Keratinocyte (primary cell): ENCODE measurements around the gene DLX4. TPM values are rescaled to one million over a fixed set of nuclear protein-coding genes. Genes with fewer than 3 reads are reported as not detected.

Experiments
- DNase-seq: peaks from one replicate; pipeline ENCODE4 v3.0.0-alpha.2; 2011; ENCODE audit warnings: low read depth, missing footprints, low spot score
- FAIRE-seq: peaks from 2 replicates; lab custom pipeline; 2011; peaks lifted over from hg19 to GRCh38; lab: Jason Lieb, UNC
- H2AFZ ChIP-seq: 2 replicates; pipeline ENCODE4 v1.6.0; 2012; ENCODE audit warnings: low read length, control low read depth, inconsistent platforms; ENCODE audit not compliant: control insufficient read depth
- H3K27ac ChIP-seq: 2 replicates; pipeline ENCODE4 v1.5.1; 2011; ENCODE audit warnings: low read length; ENCODE audit not compliant: control insufficient read depth, insufficient read depth
- H3K27me3 ChIP-seq: 3 replicates; pipeline ENCODE4 v1.6.0; 2011; ENCODE audit warnings: low read length; ENCODE audit not compliant: control insufficient read depth, insufficient read depth; ENCODE audit errors: extremely low read depth
- H3K36me3 ChIP-seq, 2 experiments: 2 replicates in 1 of 2; 3 replicates in 1 of 2; pipeline ENCODE4 v1.5.1; 2011; ENCODE audit warnings: low read length in 2 of 2, mild to moderate bottlenecking in 1 of 2; ENCODE audit not compliant: control insufficient read depth in 2 of 2, insufficient read depth in 2 of 2; ENCODE audit errors: extremely low read depth in 1 of 2
- H3K4me1 ChIP-seq: 3 replicates; pipeline ENCODE4 v1.5.1; 2011; ENCODE audit warnings: low read length; ENCODE audit not compliant: control insufficient read depth, insufficient read depth; ENCODE audit errors: extremely low read depth
- H3K4me2 ChIP-seq: 3 replicates; pipeline ENCODE4 v1.6.0; 2011; ENCODE audit warnings: low read depth, low read length; ENCODE audit not compliant: control insufficient read depth, insufficient read depth; ENCODE audit errors: extremely low read depth
- H3K4me3 ChIP-seq, 3 experiments: fragments of 200-600 bp in 1 of 3; sonication (generic) in 1 of 3; 2 replicates in 2 of 3; 3 replicates in 1 of 3; pipeline ENCODE4 v1.5.1; 2011 to 2016; ENCODE audit warnings: low read length in 3 of 3, mild to moderate bottlenecking in 3 of 3, control low read depth in 2 of 3, inconsistent platforms in 1 of 3, low read depth in 1 of 3, mixed read lengths in 1 of 3, mixed run types in 1 of 3, moderate library complexity in 1 of 3; ENCODE audit not compliant: control insufficient read depth in 2 of 3, insufficient read depth in 2 of 3; ENCODE audit errors: extremely low read depth in 1 of 3
- H3K79me2 ChIP-seq: 2 replicates; pipeline ENCODE4 v1.6.0; 2012; ENCODE audit warnings: low read length; ENCODE audit not compliant: control insufficient read depth, insufficient read depth
- H3K9ac ChIP-seq: 3 replicates; pipeline ENCODE4 v1.6.0; 2011; ENCODE audit warnings: low read length; ENCODE audit not compliant: control insufficient read depth, insufficient read depth; ENCODE audit errors: extremely low read depth
- H3K9me1 ChIP-seq: 3 replicates; pipeline ENCODE4 v1.6.0; 2011; ENCODE audit warnings: low read length; ENCODE audit not compliant: control insufficient read depth, insufficient read depth; ENCODE audit errors: extremely low read depth
- H3K9me3 ChIP-seq: 2 replicates; pipeline ENCODE4 v1.5.1; 2012; ENCODE audit warnings: low read depth, low read length; ENCODE audit not compliant: control insufficient read depth
- H4K20me1 ChIP-seq: 3 replicates; pipeline ENCODE4 v1.6.0; 2011; ENCODE audit warnings: low read length; ENCODE audit not compliant: control insufficient read depth, insufficient read depth; ENCODE audit errors: extremely low read depth
- CTCF ChIP-seq, 3 experiments: IDR thresholded peaks in 1 of 3; conservative IDR thresholded peaks in 1 of 3; optimal IDR thresholded peaks in 1 of 3; 2 replicates in 2 of 3; 3 replicates in 1 of 3; pipeline versions ENCODE3 to v1.5.1; 2011; ENCODE audit warnings: low read length in 3 of 3, mild to moderate bottlenecking in 3 of 3, moderate library complexity in 2 of 3, control low read depth in 1 of 3, inconsistent platforms in 1 of 3; ENCODE audit not compliant: insufficient read depth in 2 of 3; ENCODE audit errors: extremely low read depth in 1 of 3
- EZH2 ChIP-seq: IDR thresholded peaks from one replicate; pipeline ENCODE4 v1.6.1; 2012; ENCODE audit warnings: inconsistent platforms, mild to moderate bottlenecking, low read length, moderate library complexity
- dilution Hi-C: fragments of 300-500 bp; cut with MboI; formaldehyde crosslinking; loops from one replicate; pipeline ENCODE4 v1.7.0; 2020; ENCODE audit warnings: low sequenced_read_pairs; ENCODE audit not compliant: extremely low pct_ligation_motif_present
- polyA plus RNA-seq, 5 experiments: library from polyadenylated mRNA; depleted of rRNA in 3 of 5; stranded (reverse) in 3 of 5; stranded (forward) in 1 of 5; unstranded in 1 of 5; fragments of >200 nt; gene quantifications; 1 replicate in 1 of 5; 2 replicates in 3 of 5; 3 replicates in 1 of 5; pipeline versions ENCODE4 v1.2.1 to v1.2.3, GENCODE V29; 2011 to 2012; ENCODE audit warnings: missing spikeins in 2 of 5, low read depth in 1 of 5, low replicate concordance in 1 of 5

Gene DLX4
- polyA plus RNA-seq, 1 donor (not counting 4 experiments of a cell fraction or from before 2014, with no cell fraction given): 0.18 TPM

GRCh38 chr17:49928837-49929475, 40.0 kb upstream of the DLX4 start:
- Histone ChIP-seq H3K27ac (no peak overlapping the region), H3K4me1 (no peaks in the 10 kb centered on the region), H3K4me2 (no peak overlapping the region), H3K79me2 (no peaks in the 10 kb centered on the region), H3K4me3 (no peak overlapping the region), H3K36me3 (no peaks in the 10 kb centered on the region), H4K20me1 (no peaks in the 10 kb centered on the region), H3K9me1 (no peaks in the 10 kb centered on the region), H3K9ac (no peak overlapping the region), H3K27me3 (peaks cover 43% of the 10 kb centered on the region), H3K9me3 (no peaks in the 10 kb centered on the region), H2AFZ (no peak overlapping the region)
- DNase-seq: no peak
- FAIRE-seq: no peak
- dilution Hi-C loops: no loop called here
- TF ChIP-seq EZH2 (no peak), CTCF (optimal IDR thresholded peaks at IDR 0.05 in 1 of 3, IDR thresholded peaks at IDR 0.05 in 1 of 3, conservative IDR thresholded peaks at IDR 0.05 in 1 of 3; ENCODE audit: extremely low read depth in 1 of 3, insufficient read depth in 2 of 3, low read length in 3 of 3) (no peak)

- Histone ChIP-seq H3K79me2 (no peaks in the 10 kb centered on the region), H3K4me3 (no peak overlapping the region), H3K27ac (no peak overlapping the region), H3K36me3 (no peaks in the 10 kb centered on the region), H3K4me2 (no peak overlapping the region), H3K4me1 (no peaks in the 10 kb centered on the region), H3K9me3 (no peaks in the 10 kb centered on the region), H3K9ac (no peak overlapping the region), H4K20me1 (no peaks in the 10 kb centered on the region), H3K27me3 (peaks cover 40% of the 10 kb centered on the region), H2AFZ (no peak overlapping the region), H3K9me1 (no peaks in the 10 kb centered on the region)
- no peak for DNase-seq
- dilution Hi-C loops: no loop called here
- no peak for FAIRE-seq
- TF ChIP-seq CTCF (optimal IDR thresholded peaks at IDR 0.05 in 1 of 3, IDR thresholded peaks at IDR 0.05 in 1 of 3, conservative IDR thresholded peaks at IDR 0.05 in 1 of 3; ENCODE audit: extremely low read depth in 1 of 3, insufficient read depth in 2 of 3, low read length in 3 of 3) (no peak), EZH2 (no peak)
Measured at GRCh38 chr17:49930880-49931279, 38.1 kb upstream of the DLX4 start.
